ENCODE measurements around the gene ABHD16A. TPM values are rescaled to one million over a fixed set of nuclear protein-coding genes. Genes with fewer than 3 reads are reported as not detected.

The ABHD16A gene
- total and polyA plus RNA-seq, 10 of the 15 experiments (the other 5 are each of a cell fraction or from before 2014, with no cell fraction given) = 7.5 to 43.0 (median 32.9) TPM

GRCh38 chr6:31680226-31681134 lies 22.6 kb downstream of the ABHD16A start, which contains the start of gene LY6G5C (continued):
- TF ChIP-seq, protein P1, sequence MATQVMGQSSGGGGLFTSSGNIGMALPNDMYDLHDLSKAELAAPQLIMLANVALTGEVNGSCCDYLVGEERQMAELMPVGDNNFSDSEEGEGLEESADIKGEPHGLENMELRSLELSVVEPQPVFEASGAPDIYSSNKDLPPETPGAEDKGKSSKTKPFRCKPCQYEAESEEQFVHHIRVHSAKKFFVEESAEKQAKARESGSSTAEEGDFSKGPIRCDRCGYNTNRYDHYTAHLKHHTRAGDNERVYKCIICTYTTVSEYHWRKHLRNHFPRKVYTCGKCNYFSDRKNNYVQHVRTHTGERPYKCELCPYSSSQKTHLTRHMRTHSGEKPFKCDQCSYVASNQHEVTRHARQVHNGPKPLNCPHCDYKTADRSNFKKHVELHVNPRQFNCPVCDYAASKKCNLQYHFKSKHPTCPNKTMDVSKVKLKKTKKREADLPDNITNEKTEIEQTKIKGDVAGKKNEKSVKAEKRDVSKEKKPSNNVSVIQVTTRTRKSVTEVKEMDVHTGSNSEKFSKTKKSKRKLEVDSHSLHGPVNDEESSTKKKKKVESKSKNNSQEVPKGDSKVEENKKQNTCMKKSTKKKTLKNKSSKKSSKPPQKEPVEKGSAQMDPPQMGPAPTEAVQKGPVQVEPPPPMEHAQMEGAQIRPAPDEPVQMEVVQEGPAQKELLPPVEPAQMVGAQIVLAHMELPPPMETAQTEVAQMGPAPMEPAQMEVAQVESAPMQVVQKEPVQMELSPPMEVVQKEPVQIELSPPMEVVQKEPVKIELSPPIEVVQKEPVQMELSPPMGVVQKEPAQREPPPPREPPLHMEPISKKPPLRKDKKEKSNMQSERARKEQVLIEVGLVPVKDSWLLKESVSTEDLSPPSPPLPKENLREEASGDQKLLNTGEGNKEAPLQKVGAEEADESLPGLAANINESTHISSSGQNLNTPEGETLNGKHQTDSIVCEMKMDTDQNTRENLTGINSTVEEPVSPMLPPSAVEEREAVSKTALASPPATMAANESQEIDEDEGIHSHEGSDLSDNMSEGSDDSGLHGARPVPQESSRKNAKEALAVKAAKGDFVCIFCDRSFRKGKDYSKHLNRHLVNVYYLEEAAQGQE (IDR thresholded peaks at IDR 0.05; ENCODE audit: low read depth, low read length) = no peak
- TF ChIP-seq TCF3 (IDR thresholded peaks at IDR 0.05; ENCODE audit: borderline replicate concordance, insufficient read depth, low read depth, low read length) (no peak), NBN (IDR thresholded peaks at IDR 0.05) (peak; percentile 57; the same call in 1 of the 2 replicates), CHD1 (IDR thresholded peaks at IDR 0.05; ENCODE audit: low read depth, low read length) (no peak), ZNF24 (IDR thresholded peaks at IDR 0.05) (no peak), SMAD1 (IDR thresholded peaks at IDR 0.05; ENCODE audit: low read depth, partially characterized antibody) (no peak), MEF2B (IDR thresholded peaks at IDR 0.05; ENCODE audit: partially characterized antibody, poor library complexity, severe bottlenecking) (no peak), ETV6 (conservative IDR thresholded peaks at IDR 0.05 in 1 of 2, IDR thresholded peaks at IDR 0.05 in 1 of 2; ENCODE audit: borderline replicate concordance in 1 of 2, low read depth in 1 of 2) (no peak), SMC3 (IDR thresholded peaks at IDR 0.05; ENCODE audit: borderline replicate concordance, low read length) (peak; percentile 89), CBFB (IDR thresholded peaks at IDR 0.05; ENCODE audit: low read depth) (no peak)
- TF ChIP-seq, protein P2, sequence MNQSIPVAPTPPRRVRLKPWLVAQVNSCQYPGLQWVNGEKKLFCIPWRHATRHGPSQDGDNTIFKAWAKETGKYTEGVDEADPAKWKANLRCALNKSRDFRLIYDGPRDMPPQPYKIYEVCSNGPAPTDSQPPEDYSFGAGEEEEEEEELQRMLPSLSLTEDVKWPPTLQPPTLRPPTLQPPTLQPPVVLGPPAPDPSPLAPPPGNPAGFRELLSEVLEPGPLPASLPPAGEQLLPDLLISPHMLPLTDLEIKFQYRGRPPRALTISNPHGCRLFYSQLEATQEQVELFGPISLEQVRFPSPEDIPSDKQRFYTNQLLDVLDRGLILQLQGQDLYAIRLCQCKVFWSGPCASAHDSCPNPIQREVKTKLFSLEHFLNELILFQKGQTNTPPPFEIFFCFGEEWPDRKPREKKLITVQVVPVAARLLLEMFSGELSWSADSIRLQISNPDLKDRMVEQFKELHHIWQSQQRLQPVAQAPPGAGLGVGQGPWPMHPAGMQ (IDR thresholded peaks at IDR 0.05; ENCODE audit: borderline replicate concordance) = no peak
- TF ChIP-seq, protein P3, sequence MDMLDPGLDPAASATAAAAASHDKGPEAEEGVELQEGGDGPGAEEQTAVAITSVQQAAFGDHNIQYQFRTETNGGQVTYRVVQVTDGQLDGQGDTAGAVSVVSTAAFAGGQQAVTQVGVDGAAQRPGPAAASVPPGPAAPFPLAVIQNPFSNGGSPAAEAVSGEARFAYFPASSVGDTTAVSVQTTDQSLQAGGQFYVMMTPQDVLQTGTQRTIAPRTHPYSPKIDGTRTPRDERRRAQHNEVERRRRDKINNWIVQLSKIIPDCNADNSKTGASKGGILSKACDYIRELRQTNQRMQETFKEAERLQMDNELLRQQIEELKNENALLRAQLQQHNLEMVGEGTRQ (IDR thresholded peaks at IDR 0.05; ENCODE audit: borderline replicate concordance, low read depth, low read length) = no peak
- TF ChIP-seq, protein P4, sequence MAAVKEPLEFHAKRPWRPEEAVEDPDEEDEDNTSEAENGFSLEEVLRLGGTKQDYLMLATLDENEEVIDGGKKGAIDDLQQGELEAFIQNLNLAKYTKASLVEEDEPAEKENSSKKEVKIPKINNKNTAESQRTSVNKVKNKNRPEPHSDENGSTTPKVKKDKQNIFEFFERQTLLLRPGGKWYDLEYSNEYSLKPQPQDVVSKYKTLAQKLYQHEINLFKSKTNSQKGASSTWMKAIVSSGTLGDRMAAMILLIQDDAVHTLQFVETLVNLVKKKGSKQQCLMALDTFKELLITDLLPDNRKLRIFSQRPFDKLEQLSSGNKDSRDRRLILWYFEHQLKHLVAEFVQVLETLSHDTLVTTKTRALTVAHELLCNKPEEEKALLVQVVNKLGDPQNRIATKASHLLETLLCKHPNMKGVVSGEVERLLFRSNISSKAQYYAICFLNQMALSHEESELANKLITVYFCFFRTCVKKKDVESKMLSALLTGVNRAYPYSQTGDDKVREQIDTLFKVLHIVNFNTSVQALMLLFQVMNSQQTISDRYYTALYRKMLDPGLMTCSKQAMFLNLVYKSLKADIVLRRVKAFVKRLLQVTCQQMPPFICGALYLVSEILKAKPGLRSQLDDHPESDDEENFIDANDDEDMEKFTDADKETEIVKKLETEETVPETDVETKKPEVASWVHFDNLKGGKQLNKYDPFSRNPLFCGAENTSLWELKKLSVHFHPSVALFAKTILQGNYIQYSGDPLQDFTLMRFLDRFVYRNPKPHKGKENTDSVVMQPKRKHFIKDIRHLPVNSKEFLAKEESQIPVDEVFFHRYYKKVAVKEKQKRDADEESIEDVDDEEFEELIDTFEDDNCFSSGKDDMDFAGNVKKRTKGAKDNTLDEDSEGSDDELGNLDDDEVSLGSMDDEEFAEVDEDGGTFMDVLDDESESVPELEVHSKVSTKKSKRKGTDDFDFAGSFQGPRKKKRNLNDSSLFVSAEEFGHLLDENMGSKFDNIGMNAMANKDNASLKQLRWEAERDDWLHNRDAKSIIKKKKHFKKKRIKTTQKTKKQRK (IDR thresholded peaks at IDR 0.05; ENCODE audit: low read depth, low read length) = no peak
- TF ChIP-seq, protein P5, sequence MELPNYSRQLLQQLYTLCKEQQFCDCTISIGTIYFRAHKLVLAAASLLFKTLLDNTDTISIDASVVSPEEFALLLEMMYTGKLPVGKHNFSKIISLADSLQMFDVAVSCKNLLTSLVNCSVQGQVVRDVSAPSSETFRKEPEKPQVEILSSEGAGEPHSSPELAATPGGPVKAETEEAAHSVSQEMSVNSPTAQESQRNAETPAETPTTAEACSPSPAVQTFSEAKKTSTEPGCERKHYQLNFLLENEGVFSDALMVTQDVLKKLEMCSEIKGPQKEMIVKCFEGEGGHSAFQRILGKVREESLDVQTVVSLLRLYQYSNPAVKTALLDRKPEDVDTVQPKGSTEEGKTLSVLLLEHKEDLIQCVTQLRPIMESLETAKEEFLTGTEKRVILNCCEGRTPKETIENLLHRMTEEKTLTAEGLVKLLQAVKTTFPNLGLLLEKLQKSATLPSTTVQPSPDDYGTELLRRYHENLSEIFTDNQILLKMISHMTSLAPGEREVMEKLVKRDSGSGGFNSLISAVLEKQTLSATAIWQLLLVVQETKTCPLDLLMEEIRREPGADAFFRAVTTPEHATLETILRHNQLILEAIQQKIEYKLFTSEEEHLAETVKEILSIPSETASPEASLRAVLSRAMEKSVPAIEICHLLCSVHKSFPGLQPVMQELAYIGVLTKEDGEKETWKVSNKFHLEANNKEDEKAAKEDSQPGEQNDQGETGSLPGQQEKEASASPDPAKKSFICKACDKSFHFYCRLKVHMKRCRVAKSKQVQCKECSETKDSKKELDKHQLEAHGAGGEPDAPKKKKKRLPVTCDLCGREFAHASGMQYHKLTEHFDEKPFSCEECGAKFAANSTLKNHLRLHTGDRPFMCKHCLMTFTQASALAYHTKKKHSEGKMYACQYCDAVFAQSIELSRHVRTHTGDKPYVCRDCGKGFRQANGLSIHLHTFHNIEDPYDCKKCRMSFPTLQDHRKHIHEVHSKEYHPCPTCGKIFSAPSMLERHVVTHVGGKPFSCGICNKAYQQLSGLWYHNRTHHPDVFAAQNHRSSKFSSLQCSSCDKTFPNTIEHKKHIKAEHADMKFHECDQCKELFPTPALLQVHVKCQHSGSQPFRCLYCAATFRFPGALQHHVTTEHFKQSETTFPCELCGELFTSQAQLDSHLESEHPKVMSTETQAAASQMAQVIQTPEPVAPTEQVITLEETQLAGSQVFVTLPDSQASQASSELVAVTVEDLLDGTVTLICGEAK (IDR thresholded peaks at IDR 0.05; ENCODE audit: borderline replicate concordance) = no peak
